Panc1 (cell line): ENCODE results near the gene ZNF318.
"Not testable (repeated sequence)": the region's sequence is repeated elsewhere in the genome, so short reads cannot be mapped to it uniquely, and the experiment has no call there.

Experiments
- CTCF ChIP-seq: fragments of 450-650 bp; IDR thresholded peaks from 2 replicates; pipeline ENCODE4 v1.5.1; 2017; ENCODE audit warnings: mild to moderate bottlenecking
- POLR2AphosphoS5 ChIP-seq: IDR thresholded peaks from 2 replicates; pipeline ENCODE4 v1.6.1; 2012; ENCODE audit warnings: mild to moderate bottlenecking, low read depth, low read length, moderate library complexity

- not testable (repeated sequence) for TF ChIP-seq CTCF, POLR2AphosphoS5
Observed at GRCh38 chr6:43370003-43370580, 645 bp upstream of the ZNF318 start.
